BLaER1 treated with 17β-estradiol and CSF1 and Interleukin-3, amounts not matched to agents 10 nM and 100 nM (cell line): ENCODE measurements around the gene SH3RF2.

ENCODE experiments used
- H3K27ac ChIP-seq, 11 experiments: shearing (Covaris generic); formaldehyde crosslinking; 2 replicates each; pipeline ENCODE4 v1.8.1; 2022
- H3K27me3 ChIP-seq, 11 experiments: shearing (Covaris generic); formaldehyde crosslinking; 2 replicates each; pipeline ENCODE4 v1.8.1; 2022
- H3K36me3 ChIP-seq, 11 experiments: shearing (Covaris generic); formaldehyde crosslinking; 2 replicates each; pipeline ENCODE4 v1.8.1; 2022
- H3K4me1 ChIP-seq, 10 experiments: shearing (Covaris generic); formaldehyde crosslinking; 2 replicates each; pipeline ENCODE4 v1.8.1; 2022
- H3K4me2 ChIP-seq, 11 experiments: shearing (Covaris generic); formaldehyde crosslinking; 2 replicates each; pipeline ENCODE4 v1.8.1; 2022
- H3K4me3 ChIP-seq, 10 experiments: shearing (Covaris generic); formaldehyde crosslinking; 2 replicates each; pipeline ENCODE4 v1.8.1; 2022
- H3K9ac ChIP-seq, 11 experiments: shearing (Covaris generic); formaldehyde crosslinking; 2 replicates each; pipeline ENCODE4 v1.8.1; 2022
- H3K9me3 ChIP-seq, 11 experiments: shearing (Covaris generic); formaldehyde crosslinking; replicated peaks in 1 of 11; 2 replicates each; pipeline ENCODE4 v1.8.1; 2022
- H4K20me1 ChIP-seq, 11 experiments: shearing (Covaris generic); formaldehyde crosslinking; 2 replicates each; pipeline ENCODE4 v1.8.1; 2022
- Cebpa-rat ChIP-seq, 11 experiments: shearing (Covaris generic); IDR thresholded peaks; 2 replicates each; pipeline ENCODE4 v1.8.1; 2022

Gene SH3RF2

GRCh38 chr5:145904743-145905142, 31.6 kb upstream of the SH3RF2 start:
- Histone ChIP-seq H3K4me3 (no peak overlapping the region), H3K4me2 (no peak overlapping the region), H3K4me1 (no peaks in the 10 kb centered on the region), H3K9me3 (peaks cover 0 to 12% (median 10%) of the 10 kb centered on the region in 11 experiments; a peak in 15 of 22 replicates), H3K27me3 (no peaks in the 10 kb centered on the region), H3K9ac (no peak overlapping the region), H3K36me3 (no peaks in the 10 kb centered on the region), H3K27ac (no peak overlapping the region), H4K20me1 (no peaks in the 10 kb centered on the region)
- TF ChIP-seq Cebpa-rat (IDR thresholded peaks at IDR 0.05), result no peak

- H4K20me1 ChIP-seq, result no peaks in the 10 kb centered on the region
- H3K36me3 ChIP-seq, result no peaks in the 10 kb centered on the region
- H3K4me3 ChIP-seq, result no peak overlapping the region
- no peak overlapping the region for H3K4me2 ChIP-seq
- no peaks in the 10 kb centered on the region for H3K27me3 ChIP-seq
- H3K4me1 ChIP-seq, result no peaks in the 10 kb centered on the region
- no peak overlapping the region for H3K27ac ChIP-seq
- H3K9me3 ChIP-seq, result no peaks in the 10 kb centered on the region
- TF ChIP-seq Cebpa-rat (IDR thresholded peaks at IDR 0.05), result no peak
- H3K9ac ChIP-seq, result no peak overlapping the region
Observed at GRCh38 chr5:145906401-145906800, 30.0 kb upstream of the SH3RF2 start.

GRCh38 chr5:145908206-145908960, 28.0 kb upstream of the SH3RF2 start:
- Histone ChIP-seq H3K4me1 (no peaks in the 10 kb centered on the region), H3K4me3 (no peak overlapping the region), H3K4me2 (no peak overlapping the region), H4K20me1 (no peaks in the 10 kb centered on the region), H3K27ac (no peak overlapping the region), H3K36me3 (no peaks in the 10 kb centered on the region), H3K27me3 (no peaks in the 10 kb centered on the region), H3K9me3 (no peaks in the 10 kb centered on the region), H3K9ac (no peak overlapping the region)
- TF ChIP-seq Cebpa-rat (IDR thresholded peaks at IDR 0.05), result no peak

GRCh38 chr5:145911164-145911563, 25.2 kb upstream of the SH3RF2 start:
- Histone ChIP-seq H3K9me3 (no peaks in the 10 kb centered on the region), H3K36me3 (no peaks in the 10 kb centered on the region), H3K9ac (no peak overlapping the region), H4K20me1 (no peaks in the 10 kb centered on the region), H3K4me1 (no peaks in the 10 kb centered on the region), H3K27ac (no peak overlapping the region), H3K4me2 (no peak overlapping the region), H3K27me3 (no peaks in the 10 kb centered on the region), H3K4me3 (no peak overlapping the region)
- TF ChIP-seq Cebpa-rat (IDR thresholded peaks at IDR 0.05), result no peak

- Histone ChIP-seq H3K4me3 (no peak overlapping the region), H3K27ac (no peak overlapping the region), H3K4me1 (no peaks in the 10 kb centered on the region), H3K36me3 (no peaks in the 10 kb centered on the region), H3K9me3 (no peaks in the 10 kb centered on the region), H3K27me3 (no peaks in the 10 kb centered on the region), H3K9ac (no peak overlapping the region), H3K4me2 (no peak overlapping the region), H4K20me1 (no peaks in the 10 kb centered on the region)
- no peak for TF ChIP-seq Cebpa-rat (IDR thresholded peaks at IDR 0.05)
Observed at GRCh38 chr5:145912019-145912418, 24.4 kb upstream of the SH3RF2 start.

GRCh38 chr5:145912594-145912993, 23.8 kb upstream of the SH3RF2 start:
- H3K36me3 ChIP-seq, result no peaks in the 10 kb centered on the region
- no peak overlapping the region for H3K4me2 ChIP-seq
- no peaks in the 10 kb centered on the region for H3K9me3 ChIP-seq
- H3K27ac ChIP-seq, result no peak overlapping the region
- no peak overlapping the region for H3K4me3 ChIP-seq
- no peaks in the 10 kb centered on the region for H3K4me1 ChIP-seq
- no peaks in the 10 kb centered on the region for H4K20me1 ChIP-seq
- no peak for TF ChIP-seq Cebpa-rat (IDR thresholded peaks at IDR 0.05)
- no peaks in the 10 kb centered on the region for H3K27me3 ChIP-seq
- H3K9ac ChIP-seq, result no peak overlapping the region

- Histone ChIP-seq H3K4me3 (no peak overlapping the region), H4K20me1 (no peaks in the 10 kb centered on the region), H3K9ac (no peak overlapping the region), H3K4me2 (no peak overlapping the region), H3K27ac (no peak overlapping the region), H3K9me3 (no peaks in the 10 kb centered on the region), H3K27me3 (no peaks in the 10 kb centered on the region), H3K36me3 (no peaks in the 10 kb centered on the region), H3K4me1 (no peaks in the 10 kb centered on the region)
- no peak for TF ChIP-seq Cebpa-rat (IDR thresholded peaks at IDR 0.05)
Observed at GRCh38 chr5:145913701-145914100, 22.7 kb upstream of the SH3RF2 start.

GRCh38 chr5:145915970-145916638, 20.3 kb upstream of the SH3RF2 start:
- Histone ChIP-seq H3K4me1 (no peaks in the 10 kb centered on the region), H3K9me3 (no peaks in the 10 kb centered on the region), H3K27me3 (no peaks in the 10 kb centered on the region), H4K20me1 (no peaks in the 10 kb centered on the region), H3K9ac (no peak overlapping the region), H3K4me2 (no peak overlapping the region), H3K4me3 (no peak overlapping the region), H3K36me3 (no peaks in the 10 kb centered on the region), H3K27ac (no peak overlapping the region)
- TF ChIP-seq Cebpa-rat (IDR thresholded peaks at IDR 0.05), result no peak

GRCh38 chr5:145917288-145917687, 19.1 kb upstream of the SH3RF2 start:
- H3K4me1 ChIP-seq, result no peaks in the 10 kb centered on the region
- TF ChIP-seq Cebpa-rat (IDR thresholded peaks at IDR 0.05), result no peak
- H3K4me2 ChIP-seq, result no peak overlapping the region
- no peak overlapping the region for H3K4me3 ChIP-seq
- H3K9ac ChIP-seq, result no peak overlapping the region
- H3K27ac ChIP-seq, result no peak overlapping the region
- H3K9me3 ChIP-seq, result no peaks in the 10 kb centered on the region
- no peaks in the 10 kb centered on the region for H3K36me3 ChIP-seq
- no peaks in the 10 kb centered on the region for H3K27me3 ChIP-seq
- no peaks in the 10 kb centered on the region for H4K20me1 ChIP-seq

GRCh38 chr5:145918397-145918796, 18.0 kb upstream of the SH3RF2 start:
- no peak for TF ChIP-seq Cebpa-rat (IDR thresholded peaks at IDR 0.05)
- H3K9ac ChIP-seq, result no peak overlapping the region
- H3K36me3 ChIP-seq, result no peaks in the 10 kb centered on the region
- H3K4me1 ChIP-seq, result no peaks in the 10 kb centered on the region
- no peaks in the 10 kb centered on the region for H3K9me3 ChIP-seq
- H4K20me1 ChIP-seq, result no peaks in the 10 kb centered on the region
- H3K27ac ChIP-seq, result no peak overlapping the region
- no peaks in the 10 kb centered on the region for H3K27me3 ChIP-seq
- H3K4me3 ChIP-seq, result no peak overlapping the region
- no peak overlapping the region for H3K4me2 ChIP-seq
